SK-N-SH treated with all-trans-retinoic acid at 6 μM for 48 hours (cell line): ENCODE measurements around the gene POLR2B.
"Not testable (repeated sequence)": the region's sequence is repeated elsewhere in the genome, so short reads cannot be mapped to it uniquely, and the experiment has no call there.

Experiments used
- ATAC-seq: fragments of 200-7000 bp; cut with Tn5 transposase; 3 replicates; pipeline ENCODE4 v1.9.1; 2020; ENCODE audit warnings: mild to moderate bottlenecking, moderate library complexity
- ARNTL ChIP-seq: fragments of 450-650 bp; formaldehyde crosslinking; IDR thresholded peaks from 2 replicates; pipeline ENCODE4 v1.5.0; 2020; ENCODE audit warnings: low read depth, mild to moderate bottlenecking, moderate library complexity, borderline replicate concordance
- CREB5 ChIP-seq: fragments of 250-450 bp; sonication (Bioruptor Pico); IDR thresholded peaks from 2 replicates; pipeline ENCODE4 v1.5.1; 2020; ENCODE audit warnings: low read depth, mild to moderate bottlenecking, moderate library complexity
- CSDC2 ChIP-seq: fragments of 250-450 bp; sonication (Bioruptor Pico); IDR thresholded peaks from 2 replicates; pipeline ENCODE4 v1.5.0; 2020; ENCODE audit warnings: mild to moderate bottlenecking, moderate library complexity
- ESRRG ChIP-seq: fragments of 250-450 bp; sonication (Bioruptor Pico); IDR thresholded peaks from 2 replicates; pipeline ENCODE4 v1.6.1; 2021; ENCODE audit warnings: mild to moderate bottlenecking
- GLIS3 ChIP-seq: fragments of 250-450 bp; sonication (Bioruptor Pico); IDR thresholded peaks from 2 replicates; pipeline ENCODE4 v1.5.0; 2020; ENCODE audit warnings: mild to moderate bottlenecking, moderate library complexity
- ISL1 ChIP-seq: fragments of 250-450 bp; sonication (Bioruptor Pico); IDR thresholded peaks from 2 replicates; pipeline ENCODE4 v2.1.2; 2022; ENCODE audit warnings: mild to moderate bottlenecking, moderate library complexity
- OSR1 ChIP-seq: fragments of 250-450 bp; sonication (Bioruptor Pico); IDR thresholded peaks from 2 replicates; pipeline ENCODE4 v1.8.0; 2022; ENCODE audit warnings: moderate library complexity, mild to moderate bottlenecking, inconsistent platforms
- PATZ1 ChIP-seq: fragments of 250-450 bp; sonication (Bioruptor Pico); IDR thresholded peaks from 2 replicates; pipeline ENCODE4 v1.8.0; 2020; ENCODE audit warnings: mild to moderate bottlenecking, moderate library complexity, borderline replicate concordance
- PPARA ChIP-seq: fragments of 250-450 bp; sonication (Bioruptor Pico); IDR thresholded peaks from 2 replicates; pipeline ENCODE4 v1.5.0; 2020; ENCODE audit warnings: mild to moderate bottlenecking, borderline replicate concordance
- SNAI2 ChIP-seq: fragments of 250-450 bp; sonication (Bioruptor Pico); IDR thresholded peaks from 2 replicates; pipeline ENCODE4 v1.5.0; 2020; ENCODE audit warnings: mild to moderate bottlenecking, moderate library complexity
- TCF4 ChIP-seq: fragments of 250-450 bp; sonication (Bioruptor Pico); IDR thresholded peaks from 2 replicates; pipeline ENCODE4 v1.8.0; 2021; ENCODE audit warnings: mild to moderate bottlenecking, moderate library complexity, borderline replicate concordance
- TOX ChIP-seq: fragments of 250-450 bp; sonication (Bioruptor Pico); IDR thresholded peaks from 2 replicates; pipeline ENCODE4 v1.8.0; 2021; ENCODE audit warnings: mild to moderate bottlenecking, moderate library complexity, borderline replicate concordance
- TSHZ2 ChIP-seq: fragments of 250-450 bp; sonication (Bioruptor Pico); IDR thresholded peaks from 2 replicates; pipeline ENCODE4 v1.5.0; 2020; ENCODE audit warnings: mild to moderate bottlenecking, moderate library complexity
- ZFP3 ChIP-seq: fragments of 250-450 bp; sonication (Bioruptor Pico); IDR thresholded peaks from 2 replicates; pipeline ENCODE4 v1.5.0; 2020; ENCODE audit warnings: mild to moderate bottlenecking, moderate library complexity
- ZFP30 ChIP-seq: fragments of 450-650 bp; formaldehyde crosslinking; IDR thresholded peaks from 2 replicates; pipeline ENCODE4 v1.5.0; 2022; ENCODE audit warnings: mild to moderate bottlenecking, moderate library complexity
- ZNF70 ChIP-seq: fragments of 450-650 bp; formaldehyde crosslinking; IDR thresholded peaks from 2 replicates; pipeline ENCODE4 v1.5.0; 2020; ENCODE audit warnings: mild to moderate bottlenecking, moderate library complexity
- TF ChIP-seq, protein P1 (sequence below): fragments of 250-450 bp; sonication (Bioruptor Pico); IDR thresholded peaks from 2 replicates; pipeline ENCODE4 v1.8.0; 2021; ENCODE audit warnings: low read depth, mild to moderate bottlenecking, moderate library complexity, borderline replicate concordance
- TF ChIP-seq, protein P2 (sequence below): fragments of 250-450 bp; sonication (Bioruptor Pico); IDR thresholded peaks from 2 replicates; pipeline ENCODE4 v1.5.1; 2021; ENCODE audit warnings: mild to moderate bottlenecking, moderate library complexity

Gene POLR2B

GRCh38 chr4:57059890-57060716 lies 81.4 kb downstream of the POLR2B start:
- no peak for ATAC-seq

DNA sequence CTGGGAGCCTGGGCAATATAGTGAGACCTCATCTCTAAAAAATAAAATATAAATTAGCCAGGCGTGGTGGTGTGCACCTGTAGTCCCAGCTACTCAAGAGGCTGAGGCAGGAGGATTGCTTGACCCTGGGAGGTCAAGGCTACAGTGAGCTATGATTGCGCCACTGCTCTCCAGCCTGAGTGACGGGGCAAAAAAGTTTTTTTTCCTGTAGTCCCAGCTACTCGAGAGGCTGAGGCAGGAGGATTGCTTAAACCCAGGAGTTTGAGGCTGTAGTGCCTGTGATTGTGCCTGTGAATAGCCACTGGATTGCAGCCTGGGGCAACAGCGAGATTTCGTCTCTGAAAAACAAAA lies 82.0 kb downstream of the POLR2B start:
- ATAC-seq, result not testable (repeated sequence)

More at GRCh38 chr4:57059890-57060716, 81.4 kb downstream of the POLR2B start:
- TF ChIP-seq CSDC2 (no peak), ZNF70 (CRISPR knock-in tag) (no peak), ISL1 (CRISPR knock-in tag) (no peak), TSHZ2 (no peak), TCF4 (CRISPR knock-in tag) (no peak), ESRRG (no peak), CREB5 (no peak), ZFP30 (CRISPR knock-in tag) (no peak), OSR1 (CRISPR knock-in tag) (no peak), TOX (no peak)
- TF ChIP-seq, protein P1, sequence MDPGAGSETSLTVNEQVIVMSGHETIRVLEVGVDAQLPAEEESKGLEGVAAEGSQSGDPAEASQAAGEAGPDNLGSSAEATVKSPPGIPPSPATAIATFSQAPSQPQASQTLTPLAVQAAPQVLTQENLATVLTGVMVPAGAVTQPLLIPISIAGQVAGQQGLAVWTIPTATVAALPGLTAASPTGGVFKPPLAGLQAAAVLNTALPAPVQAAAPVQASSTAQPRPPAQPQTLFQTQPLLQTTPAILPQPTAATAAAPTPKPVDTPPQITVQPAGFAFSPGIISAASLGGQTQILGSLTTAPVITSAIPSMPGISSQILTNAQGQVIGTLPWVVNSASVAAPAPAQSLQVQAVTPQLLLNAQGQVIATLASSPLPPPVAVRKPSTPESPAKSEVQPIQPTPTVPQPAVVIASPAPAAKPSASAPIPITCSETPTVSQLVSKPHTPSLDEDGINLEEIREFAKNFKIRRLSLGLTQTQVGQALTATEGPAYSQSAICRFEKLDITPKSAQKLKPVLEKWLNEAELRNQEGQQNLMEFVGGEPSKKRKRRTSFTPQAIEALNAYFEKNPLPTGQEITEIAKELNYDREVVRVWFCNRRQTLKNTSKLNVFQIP (CRISPR knock-in tag), result no peak
- TF ChIP-seq, protein P2, sequence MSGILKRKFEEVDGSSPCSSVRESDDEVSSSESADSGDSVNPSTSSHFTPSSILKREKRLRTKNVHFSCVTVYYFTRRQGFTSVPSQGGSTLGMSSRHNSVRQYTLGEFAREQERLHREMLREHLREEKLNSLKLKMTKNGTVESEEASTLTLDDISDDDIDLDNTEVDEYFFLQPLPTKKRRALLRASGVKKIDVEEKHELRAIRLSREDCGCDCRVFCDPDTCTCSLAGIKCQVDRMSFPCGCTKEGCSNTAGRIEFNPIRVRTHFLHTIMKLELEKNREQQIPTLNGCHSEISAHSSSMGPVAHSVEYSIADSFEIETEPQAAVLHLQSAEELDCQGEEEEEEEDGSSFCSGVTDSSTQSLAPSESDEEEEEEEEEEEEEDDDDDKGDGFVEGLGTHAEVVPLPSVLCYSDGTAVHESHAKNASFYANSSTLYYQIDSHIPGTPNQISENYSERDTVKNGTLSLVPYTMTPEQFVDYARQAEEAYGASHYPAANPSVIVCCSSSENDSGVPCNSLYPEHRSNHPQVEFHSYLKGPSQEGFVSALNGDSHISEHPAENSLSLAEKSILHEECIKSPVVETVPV, result no peak

DNA sequence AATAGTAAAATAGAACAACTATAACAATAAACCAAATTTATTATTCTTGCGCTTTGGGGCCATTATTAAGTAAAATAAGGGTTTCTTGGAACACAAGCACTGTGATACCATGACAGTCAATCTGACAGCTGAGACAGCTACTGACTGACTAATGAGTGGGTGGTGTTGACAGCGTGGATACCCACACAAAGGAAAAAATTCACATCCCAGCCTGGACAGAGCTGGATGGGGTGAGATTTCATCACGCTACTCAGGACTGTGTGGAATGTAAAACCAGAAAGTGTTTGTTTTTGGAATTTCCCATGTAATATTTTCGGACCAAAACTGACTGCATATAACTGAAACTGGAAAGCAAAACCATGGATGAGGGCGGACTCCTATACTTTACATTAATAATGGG lies 82.7 kb downstream of the POLR2B start:
- TF ChIP-seq PPARA (CRISPR knock-in tag), result no peak
- peak; percentile 14; the same call in 1 of the 2 replicates for TF ChIP-seq ISL1 (CRISPR knock-in tag)
- no peak for ATAC-seq

GRCh38 chr4:57063518-57063917 lies 84.8 kb downstream of the POLR2B start:
- no peak for ATAC-seq
- TF ChIP-seq ZFP30 (CRISPR knock-in tag), result no peak
- no peak for TF ChIP-seq ZNF70 (CRISPR knock-in tag)
- no peak for TF ChIP-seq PATZ1 (CRISPR knock-in tag)

GRCh38 chr4:57064120-57064519 lies 85.4 kb downstream of the POLR2B start:
- ATAC-seq, result no peak
- TF ChIP-seq TCF4 (CRISPR knock-in tag) (no peak), PATZ1 (CRISPR knock-in tag) (no peak), OSR1 (CRISPR knock-in tag) (no peak), PPARA (CRISPR knock-in tag) (no peak), GLIS3 (CRISPR knock-in tag) (no peak), ZFP3 (CRISPR knock-in tag) (no peak), ZNF70 (CRISPR knock-in tag) (no peak), ZFP30 (CRISPR knock-in tag) (no peak), SNAI2 (CRISPR knock-in tag) (no peak), ARNTL (CRISPR knock-in tag) (no peak)
- TF ChIP-seq, protein P1 (CRISPR knock-in tag), result no peak
- TF ChIP-seq, protein P2, result no peak
